ENCODE measurements around the gene GGNBP2.

GGNBP2 gene

DNA sequence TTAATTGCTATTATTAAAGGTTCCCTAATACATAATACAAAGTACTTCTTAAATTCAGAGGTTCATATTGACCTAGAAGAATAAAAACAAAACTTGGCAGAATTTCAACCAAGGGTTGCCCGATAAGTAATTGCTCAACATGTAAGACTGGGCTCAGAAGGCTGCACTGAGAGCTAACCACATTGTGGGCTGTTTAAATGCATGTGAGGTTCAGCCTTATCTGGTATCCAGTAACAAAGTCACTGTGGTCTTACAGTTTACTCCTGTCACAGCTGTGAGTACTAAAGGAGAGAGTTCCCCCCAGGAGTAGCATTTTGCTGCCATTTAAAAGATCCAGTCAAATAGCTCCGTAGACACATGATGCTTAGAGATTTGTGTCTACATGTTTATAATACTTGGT is 45.4 kb downstream of the GGNBP2 start:
- Histone ChIP-seq H4K8ac (ENCODE audit: low read length) (no peak overlapping the region), H3K9ac (ENCODE audit: low read length) (no peak overlapping the region), H2AK5ac (ENCODE audit: low read length, severe bottlenecking) (no peak overlapping the region), H3K36me3 (ENCODE audit: control insufficient read depth in 1 of 2, insufficient read depth in 2 of 2, low read depth in 1 of 2, low read length in 2 of 2) (peaks cover 24 to 60% of the 10 kb centered on the region in 2 experiments), H2BK12ac (ENCODE audit: low read length in 2 of 2) (no peak overlapping the region), H3K27ac (ENCODE audit: low read length, poor library complexity, severe bottlenecking) (no peak overlapping the region), H3K4ac (ENCODE audit: low read depth in 1 of 2, low read length in 2 of 2) (no peak overlapping the region), H3K14ac (ENCODE audit: low read length in 2 of 2) (no peak overlapping the region), H3K4me3 (ENCODE audit: insufficient read depth in 1 of 2, low read depth in 1 of 2, low read length in 2 of 2) (no peak overlapping the region), H3K79me1 (replicated peaks; ENCODE audit: low read length, poor library complexity, severe bottlenecking) (peaks cover 24% of the 10 kb centered on the region), H3K23ac (ENCODE audit: low read length in 2 of 2) (no peak overlapping the region), H3K9me3 (ENCODE audit: control insufficient read depth, low read length) (no peaks in the 10 kb centered on the region), H2BK5ac (ENCODE audit: low read depth, low read length, poor library complexity, severe bottlenecking) (no peak overlapping the region), H3K4me2 (ENCODE audit: low read length, poor library complexity, severe bottlenecking) (no peak overlapping the region), H4K91ac (ENCODE audit: low read length) (no peak overlapping the region), H2BK120ac (ENCODE audit: low read depth, low read length) (no peak overlapping the region), H3K4me1 (ENCODE audit: control insufficient read depth, insufficient read depth, low read depth, low read length) (peaks cover 17% of the 10 kb centered on the region), H3K27me3 (ENCODE audit: control insufficient read depth in 1 of 2, insufficient read depth in 1 of 2, low read length in 2 of 2) (no peaks in the 10 kb centered on the region), H2AFZ (ENCODE audit: low read depth, low read length) (no peak overlapping the region), H3K18ac (ENCODE audit: low read depth in 1 of 2, low read length in 2 of 2) (no peak overlapping the region), H2BK15ac (ENCODE audit: low read depth, poor library complexity, severe bottlenecking) (no peak overlapping the region)
- DNase-seq, result peak; percentile 36
- WGBS, result 93% methylated on average over 2 of the region's 2 CpGs

DNA sequence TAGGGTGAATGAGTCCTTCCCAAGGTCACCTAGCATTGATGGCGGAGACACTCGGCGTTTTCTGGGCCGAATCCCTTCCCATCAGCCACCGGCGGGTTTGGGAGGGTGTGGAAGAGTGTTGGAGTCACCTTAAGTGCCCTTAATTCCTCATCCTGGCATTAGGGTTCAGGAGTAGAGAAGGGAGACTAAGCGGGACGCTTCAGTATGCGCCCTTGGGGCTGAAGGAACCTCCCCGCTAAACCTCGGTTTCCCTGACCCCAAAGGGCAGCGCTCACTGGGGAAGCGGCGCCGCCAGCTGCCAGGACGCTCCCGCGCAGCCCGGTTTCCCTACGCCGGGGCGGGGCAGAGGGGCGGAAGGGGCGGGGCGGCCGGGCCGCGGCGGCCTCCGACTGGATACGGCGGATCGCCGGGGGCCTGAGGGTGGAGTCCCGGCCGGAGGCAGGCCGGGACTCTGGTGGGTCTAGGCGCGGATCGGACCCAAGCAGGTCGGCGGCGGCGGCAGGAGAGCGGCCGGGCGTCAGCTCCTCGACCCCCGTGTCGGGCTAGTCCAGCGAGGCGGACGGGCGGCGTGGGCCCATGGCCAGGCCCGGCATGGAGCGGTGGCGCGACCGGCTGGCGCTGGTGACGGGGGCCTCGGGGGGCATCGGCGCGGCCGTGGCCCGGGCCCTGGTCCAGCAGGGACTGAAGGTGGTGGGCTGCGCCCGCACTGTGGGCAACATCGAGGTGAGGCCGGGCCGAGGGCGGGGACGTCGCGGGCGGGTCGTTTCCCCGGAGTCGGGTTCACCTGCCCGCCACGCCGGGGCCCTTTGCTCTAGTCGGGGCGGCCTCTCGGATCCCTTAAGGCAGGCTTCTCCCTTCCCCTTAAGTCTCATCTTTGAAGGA is 47.0 kb downstream of the GGNBP2 start, which contains the start of gene DHRS11:
Gene DHRS11 (plus strand): TSS at position 446 of the 882 bp plus-strand sequence. CDS start 131 bp downstream, at position 577.
- peak within 1 kb of the TSS; percentile 79 to 86 for H3K4me3 ChIP-seq (ENCODE audit: insufficient read depth in 1 of 2, low read depth in 1 of 2, low read length in 2 of 2)
- H3K9me3 ChIP-seq (ENCODE audit: control insufficient read depth, low read length), result no peaks in the 10 kb centered on the region
- H2AFZ ChIP-seq (ENCODE audit: low read depth, low read length), result peak within 1 kb of the TSS; percentile 75
- H2BK15ac ChIP-seq (ENCODE audit: low read depth, poor library complexity, severe bottlenecking), result no peak within 1 kb of the TSS
- H3K18ac ChIP-seq (ENCODE audit: low read depth in 1 of 2, low read length in 2 of 2), result peak within 1 kb of the TSS; percentile 85 to 92
- peak within 1 kb of the TSS; percentile 33 for H3K27ac ChIP-seq (ENCODE audit: low read length, poor library complexity, severe bottlenecking)
- peak within 1 kb of the TSS in 1 of 2 experiments; percentile 51 for H2BK12ac ChIP-seq (ENCODE audit: low read length in 2 of 2)
- H3K14ac ChIP-seq (ENCODE audit: low read length in 2 of 2), result peak within 1 kb of the TSS in 1 of 2 experiments; percentile 99
- no peaks in the 10 kb centered on the region for H3K27me3 ChIP-seq (ENCODE audit: control insufficient read depth in 1 of 2, insufficient read depth in 1 of 2, low read length in 2 of 2)
- H3K4me2 ChIP-seq (ENCODE audit: low read length, poor library complexity, severe bottlenecking), result peak within 1 kb of the TSS; percentile 86
- 5% methylated on average over 55 of the region's 87 CpGs for WGBS
- peak within 1 kb of the TSS; percentile 17 to 63 for H3K4ac ChIP-seq (ENCODE audit: low read depth in 1 of 2, low read length in 2 of 2)
- DNase-seq, result peak; percentile 78
- H3K9ac ChIP-seq (ENCODE audit: low read length), result peak within 1 kb of the TSS; percentile 87
- H4K8ac ChIP-seq (ENCODE audit: low read length), result peak within 1 kb of the TSS; percentile 71
- no peak within 1 kb of the TSS for H2BK120ac ChIP-seq (ENCODE audit: low read depth, low read length)
- peaks cover 17% of the 10 kb centered on the region for H3K4me1 ChIP-seq (ENCODE audit: control insufficient read depth, insufficient read depth, low read depth, low read length)
- H2AK5ac ChIP-seq (ENCODE audit: low read length, severe bottlenecking), result no peak within 1 kb of the TSS
- no peak within 1 kb of the TSS for H2BK5ac ChIP-seq (ENCODE audit: low read depth, low read length, poor library complexity, severe bottlenecking)
- H4K91ac ChIP-seq (ENCODE audit: low read length), result peak within 1 kb of the TSS; percentile 18
- H3K79me1 ChIP-seq (replicated peaks; ENCODE audit: low read length, poor library complexity, severe bottlenecking), result peaks cover 24% of the 10 kb centered on the region
- peak within 1 kb of the TSS in 1 of 2 experiments; percentile 92 for H3K23ac ChIP-seq (ENCODE audit: low read length in 2 of 2)
- H3K36me3 ChIP-seq (ENCODE audit: control insufficient read depth in 1 of 2, insufficient read depth in 2 of 2, low read depth in 1 of 2, low read length in 2 of 2), result peaks cover 23 to 46% of the 10 kb centered on the region in 2 experiments

GRCh38 chr17:36592316-36592715 is 47.6 kb downstream of the GGNBP2 start:
- Histone ChIP-seq H3K27ac (ENCODE audit: low read length, poor library complexity, severe bottlenecking) (peak overlapping the region; percentile 27), H2BK12ac (ENCODE audit: low read length in 2 of 2) (no peak overlapping the region), H3K4ac (ENCODE audit: low read depth in 1 of 2, low read length in 2 of 2) (no peak overlapping the region), H3K14ac (ENCODE audit: low read length in 2 of 2) (no peak overlapping the region), H3K9ac (ENCODE audit: low read length) (peak overlapping the region; percentile 87), H3K4me2 (ENCODE audit: low read length, poor library complexity, severe bottlenecking) (peak overlapping the region; percentile 86), H3K36me3 (ENCODE audit: control insufficient read depth in 1 of 2, insufficient read depth in 2 of 2, low read depth in 1 of 2, low read length in 2 of 2) (peaks cover 17 to 45% of the 10 kb centered on the region in 2 experiments), H3K79me1 (replicated peaks; ENCODE audit: low read length, poor library complexity, severe bottlenecking) (peaks cover 22% of the 10 kb centered on the region), H2BK120ac (ENCODE audit: low read depth, low read length) (no peak overlapping the region), H2AK5ac (ENCODE audit: low read length, severe bottlenecking) (no peak overlapping the region), H3K23ac (ENCODE audit: low read length in 2 of 2) (no peak overlapping the region), H3K27me3 (ENCODE audit: control insufficient read depth in 1 of 2, insufficient read depth in 1 of 2, low read length in 2 of 2) (no peaks in the 10 kb centered on the region), H3K18ac (ENCODE audit: low read depth in 1 of 2, low read length in 2 of 2) (no peak overlapping the region), H3K4me3 (ENCODE audit: insufficient read depth in 1 of 2, low read depth in 1 of 2, low read length in 2 of 2) (peak overlapping the region; percentile 79 to 86), H3K4me1 (ENCODE audit: control insufficient read depth, insufficient read depth, low read depth, low read length) (peaks cover 17% of the 10 kb centered on the region), H2BK15ac (ENCODE audit: low read depth, poor library complexity, severe bottlenecking) (no peak overlapping the region), H4K8ac (ENCODE audit: low read length) (no peak overlapping the region), H2BK5ac (ENCODE audit: low read depth, low read length, poor library complexity, severe bottlenecking) (no peak overlapping the region), H4K91ac (ENCODE audit: low read length) (no peak overlapping the region), H3K9me3 (ENCODE audit: control insufficient read depth, low read length) (no peaks in the 10 kb centered on the region), H2AFZ (ENCODE audit: low read depth, low read length) (no peak overlapping the region)
- no peak for DNase-seq
- 8% methylated on average over 9 of the region's 20 CpGs for WGBS

GRCh38 chr17:36592716-36593321 is 48.1 kb downstream of the GGNBP2 start:
- no peak for DNase-seq
- WGBS, result 31% methylated on average over 4 of the region's 4 CpGs
- Histone ChIP-seq H3K4me2 (ENCODE audit: low read length, poor library complexity, severe bottlenecking) (peak overlapping the region; percentile 86), H2BK5ac (ENCODE audit: low read depth, low read length, poor library complexity, severe bottlenecking) (no peak overlapping the region), H3K36me3 (ENCODE audit: control insufficient read depth in 1 of 2, insufficient read depth in 2 of 2, low read depth in 1 of 2, low read length in 2 of 2) (peaks cover 14 to 40% of the 10 kb centered on the region in 2 experiments), H3K14ac (ENCODE audit: low read length in 2 of 2) (no peak overlapping the region), H3K79me1 (replicated peaks; ENCODE audit: low read length, poor library complexity, severe bottlenecking) (peaks cover 22% of the 10 kb centered on the region), H3K4me1 (ENCODE audit: control insufficient read depth, insufficient read depth, low read depth, low read length) (peaks cover 17% of the 10 kb centered on the region), H3K4ac (ENCODE audit: low read depth in 1 of 2, low read length in 2 of 2) (no peak overlapping the region), H3K27ac (ENCODE audit: low read length, poor library complexity, severe bottlenecking) (peak overlapping the region; percentile 3), H2BK12ac (ENCODE audit: low read length in 2 of 2) (no peak overlapping the region), H4K8ac (ENCODE audit: low read length) (no peak overlapping the region), H3K9me3 (ENCODE audit: control insufficient read depth, low read length) (no peaks in the 10 kb centered on the region), H2AK5ac (ENCODE audit: low read length, severe bottlenecking) (no peak overlapping the region), H3K27me3 (ENCODE audit: control insufficient read depth in 1 of 2, insufficient read depth in 1 of 2, low read length in 2 of 2) (no peaks in the 10 kb centered on the region), H2BK15ac (ENCODE audit: low read depth, poor library complexity, severe bottlenecking) (no peak overlapping the region), H4K91ac (ENCODE audit: low read length) (peak overlapping the region; percentile 62), H3K23ac (ENCODE audit: low read length in 2 of 2) (no peak overlapping the region), H3K18ac (ENCODE audit: low read depth in 1 of 2, low read length in 2 of 2) (no peak overlapping the region), H2BK120ac (ENCODE audit: low read depth, low read length) (peak overlapping the region; percentile 23), H3K9ac (ENCODE audit: low read length) (peak overlapping the region; percentile 87), H3K4me3 (ENCODE audit: insufficient read depth in 1 of 2, low read depth in 1 of 2, low read length in 2 of 2) (peak overlapping the region; percentile 79 to 86), H2AFZ (ENCODE audit: low read depth, low read length) (no peak overlapping the region)

Measured in mesenchymal stem cell (in vitro differentiated cells and primary cell).